Measurements from ENCODE around the gene MAN1A2.
"Not testable (repeated sequence)": the region's sequence is repeated elsewhere in the genome, so short reads cannot be mapped to it uniquely, and the experiment has no call there.

Gene MAN1A2

DNA sequence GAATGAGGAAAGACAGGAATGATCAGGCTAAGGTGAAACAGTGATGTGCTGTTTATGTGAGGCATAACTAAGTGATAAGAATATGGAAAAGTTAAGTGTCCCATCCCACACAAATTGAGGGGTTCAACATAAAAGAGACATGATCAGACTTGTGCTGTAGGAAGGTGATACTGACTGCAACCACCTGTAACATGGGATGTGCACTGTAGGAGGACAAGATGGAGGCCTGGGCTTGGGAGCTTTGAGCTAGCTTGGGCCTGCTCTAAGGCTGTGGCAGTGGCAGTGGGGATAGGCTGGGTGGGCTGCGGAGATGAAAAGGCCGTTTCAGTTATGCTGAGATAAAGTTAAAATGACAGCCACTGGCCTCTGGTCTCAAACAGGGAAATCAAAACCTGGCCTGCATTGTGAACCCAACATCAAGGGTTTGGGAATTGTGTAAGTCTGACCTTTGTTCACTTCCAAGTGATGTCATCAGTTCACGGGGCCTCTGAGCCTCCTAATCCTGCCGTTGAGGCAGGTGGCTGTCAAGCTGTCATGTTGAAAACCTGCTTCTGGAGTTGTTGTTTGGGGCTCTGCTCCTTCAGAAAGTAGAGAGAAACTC is 177.4 kb downstream of the MAN1A2 start:
- Histone ChIP-seq H3K27me3 (ENCODE audit: control insufficient read depth, insufficient read depth, low read length) (no peaks in the 10 kb centered on the region), H3K4me1 (ENCODE audit: control insufficient read depth, insufficient read depth, low read length) (no peaks in the 10 kb centered on the region), H3K9me3 (ENCODE audit: control insufficient read depth, insufficient read depth, low read length) (no peaks in the 10 kb centered on the region), H3K9ac (ENCODE audit: low read depth, low read length) (no peak overlapping the region), H3K4me3 (ENCODE audit: low read depth, low read length) (no peak overlapping the region), H3K36me3 (ENCODE audit: control insufficient read depth, insufficient read depth, low read length) (no peaks in the 10 kb centered on the region)

DNA sequence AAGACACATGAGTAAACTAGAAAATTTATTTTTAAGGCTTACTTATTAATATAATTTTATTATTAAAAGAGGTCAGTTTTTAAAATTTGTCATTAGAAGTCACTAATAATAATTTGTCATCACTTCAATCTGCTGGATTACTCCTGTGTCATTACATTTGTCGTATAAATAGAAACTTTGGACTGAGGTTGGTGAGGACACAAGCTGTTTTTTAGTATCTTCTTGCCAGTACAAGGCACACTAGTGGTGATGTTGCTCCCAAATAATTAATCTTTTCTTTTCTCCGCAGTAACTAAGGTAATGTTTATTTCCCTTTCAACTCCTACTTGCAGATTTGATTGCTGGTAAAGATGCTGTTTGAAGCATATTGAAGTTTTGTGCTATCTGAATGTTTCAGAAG is 179.2 kb downstream of the MAN1A2 start:
- Histone ChIP-seq H3K4me1 (ENCODE audit: control insufficient read depth, insufficient read depth, low read length) (no peaks in the 10 kb centered on the region), H3K4me3 (ENCODE audit: low read depth, low read length) (no peak overlapping the region), H3K36me3 (ENCODE audit: control insufficient read depth, insufficient read depth, low read length) (no peaks in the 10 kb centered on the region), H3K27me3 (ENCODE audit: control insufficient read depth, insufficient read depth, low read length) (no peaks in the 10 kb centered on the region), H3K9me3 (ENCODE audit: control insufficient read depth, insufficient read depth, low read length) (no peaks in the 10 kb centered on the region), H3K9ac (ENCODE audit: low read depth, low read length) (no peak overlapping the region)

DNA sequence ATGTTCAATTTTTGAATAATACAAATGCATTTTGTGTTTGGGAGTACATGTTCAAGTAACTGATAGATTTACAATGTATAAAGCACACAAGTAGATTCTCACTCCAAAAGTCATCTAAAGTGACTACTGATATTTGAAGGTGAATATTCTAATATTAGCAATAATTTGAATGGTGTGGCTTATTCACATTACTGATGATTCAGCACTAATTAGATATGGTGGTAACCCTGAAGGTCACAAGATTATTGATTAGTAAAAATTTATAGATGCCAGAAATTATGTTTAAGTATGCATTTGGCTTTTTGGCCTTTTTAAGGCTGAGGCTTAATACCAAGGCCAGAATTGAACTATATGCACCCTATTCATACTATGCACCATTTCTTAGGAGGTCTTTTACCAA is 186.2 kb downstream of the MAN1A2 start:
- Histone ChIP-seq H3K9me3 (ENCODE audit: control insufficient read depth, insufficient read depth, low read length) (no peaks in the 10 kb centered on the region), H3K27me3 (ENCODE audit: control insufficient read depth, insufficient read depth, low read length) (no peaks in the 10 kb centered on the region), H3K4me1 (ENCODE audit: control insufficient read depth, insufficient read depth, low read length) (no peaks in the 10 kb centered on the region), H3K9ac (ENCODE audit: low read depth, low read length) (no peak overlapping the region), H3K36me3 (ENCODE audit: control insufficient read depth, insufficient read depth, low read length) (no peaks in the 10 kb centered on the region), H3K4me3 (ENCODE audit: low read depth, low read length) (no peak overlapping the region)

DNA sequence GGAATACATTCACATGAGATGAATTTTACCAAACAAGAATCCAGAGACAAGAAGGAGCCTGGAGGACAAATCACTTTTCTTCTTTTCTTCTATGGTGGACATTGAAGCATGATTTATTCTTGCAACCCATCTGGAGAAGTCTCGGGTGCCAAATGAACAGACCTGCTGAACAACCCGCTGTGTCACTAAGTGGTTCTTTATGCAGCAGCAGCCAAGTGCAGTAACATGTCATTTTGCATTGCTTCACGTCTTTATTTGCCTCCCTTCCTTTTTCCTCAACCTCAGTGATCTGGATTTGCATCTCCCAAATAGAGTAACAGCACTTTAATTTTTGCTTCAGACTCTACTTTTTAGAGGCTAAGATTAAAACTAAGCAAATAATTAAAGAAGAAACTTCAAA is 188.6 kb downstream of the MAN1A2 start:
- no peak overlapping the region for H3K9ac ChIP-seq (ENCODE audit: low read depth, low read length)
- no peaks in the 10 kb centered on the region for H3K4me1 ChIP-seq (ENCODE audit: control insufficient read depth, insufficient read depth, low read length)
- peaks cover 6% of the 10 kb centered on the region for H3K9me3 ChIP-seq (ENCODE audit: control insufficient read depth, insufficient read depth, low read length)
- H3K36me3 ChIP-seq (ENCODE audit: control insufficient read depth, insufficient read depth, low read length), result no peaks in the 10 kb centered on the region
- H3K4me3 ChIP-seq (ENCODE audit: low read depth, low read length), result no peak overlapping the region
- H3K27me3 ChIP-seq (ENCODE audit: control insufficient read depth, insufficient read depth, low read length), result no peaks in the 10 kb centered on the region

DNA sequence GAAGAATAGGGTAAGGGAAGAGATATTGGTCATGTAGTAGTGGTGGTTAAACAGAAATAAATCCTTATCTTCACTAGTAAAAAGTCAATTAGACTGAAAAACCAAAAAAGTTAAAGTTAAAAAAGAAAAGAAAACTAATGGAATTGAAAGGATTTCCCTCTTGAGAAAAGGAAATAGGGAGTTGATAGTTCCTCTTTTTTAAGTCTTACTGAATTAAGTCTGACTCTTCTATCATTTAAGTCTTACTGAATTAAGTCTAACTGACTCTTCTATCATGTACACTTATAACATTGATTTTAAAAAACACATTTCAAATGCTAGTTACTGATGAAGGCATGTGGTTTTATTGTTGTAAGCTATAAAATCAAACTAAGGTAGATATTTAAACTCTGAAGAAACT is 189.1 kb downstream of the MAN1A2 start:
- Histone ChIP-seq H3K9ac (ENCODE audit: low read depth, low read length) (no peak overlapping the region), H3K4me1 (ENCODE audit: control insufficient read depth, insufficient read depth, low read length) (no peaks in the 10 kb centered on the region), H3K27me3 (ENCODE audit: control insufficient read depth, insufficient read depth, low read length) (no peaks in the 10 kb centered on the region), H3K4me3 (ENCODE audit: low read depth, low read length) (no peak overlapping the region), H3K9me3 (ENCODE audit: control insufficient read depth, insufficient read depth, low read length) (peaks cover 6% of the 10 kb centered on the region), H3K36me3 (ENCODE audit: control insufficient read depth, insufficient read depth, low read length) (no peaks in the 10 kb centered on the region)

DNA sequence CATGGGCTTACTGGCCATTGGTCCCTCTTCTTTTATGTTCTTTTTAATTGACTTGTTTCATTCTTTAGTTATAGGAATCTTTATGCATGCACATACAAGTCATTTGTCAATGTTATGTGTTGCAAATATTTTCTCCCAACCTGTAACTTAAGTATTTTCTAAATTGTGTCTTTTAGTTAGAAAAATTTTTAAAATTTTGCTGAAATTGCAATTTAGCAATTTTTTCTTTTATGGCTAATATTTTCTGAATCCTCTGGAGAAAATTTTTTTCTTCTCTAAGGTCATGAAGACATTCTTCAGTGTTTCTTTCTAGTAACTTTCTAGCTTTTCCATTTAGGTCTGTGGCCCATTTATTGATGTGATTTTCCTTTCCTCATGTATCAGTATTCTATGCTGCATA is 189.7 kb downstream of the MAN1A2 start:
- Histone ChIP-seq H3K4me1 (ENCODE audit: control insufficient read depth, insufficient read depth, low read length) (no peaks in the 10 kb centered on the region), H3K4me3 (ENCODE audit: low read depth, low read length) (no peak overlapping the region), H3K9ac (ENCODE audit: low read depth, low read length) (no peak overlapping the region), H3K36me3 (ENCODE audit: control insufficient read depth, insufficient read depth, low read length) (no peaks in the 10 kb centered on the region), H3K9me3 (ENCODE audit: control insufficient read depth, insufficient read depth, low read length) (peaks cover 6% of the 10 kb centered on the region), H3K27me3 (ENCODE audit: control insufficient read depth, insufficient read depth, low read length) (no peaks in the 10 kb centered on the region)

DNA sequence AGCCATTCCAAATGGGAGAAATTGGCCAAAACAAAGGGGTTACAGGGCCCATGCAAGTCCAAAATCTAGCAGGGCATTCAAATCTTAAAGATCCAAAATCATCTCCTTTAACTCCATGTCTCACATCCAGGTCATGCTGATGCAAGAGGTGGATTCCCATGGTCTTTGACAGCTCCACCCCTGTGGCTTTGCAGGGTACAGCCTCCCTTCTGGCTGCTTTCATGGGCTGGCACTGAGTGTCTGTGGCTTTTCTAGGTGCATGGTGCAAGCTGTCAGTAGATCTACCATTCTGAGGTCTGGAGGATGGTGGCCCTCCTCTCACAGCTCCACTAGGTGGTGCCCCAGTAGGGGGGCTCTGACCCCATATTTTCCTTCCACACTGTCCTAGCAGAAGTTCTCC is 191.2 kb downstream of the MAN1A2 start:
- not testable (repeated sequence) for H3K9ac ChIP-seq (ENCODE audit: low read depth, low read length); H3K27me3 ChIP-seq (ENCODE audit: control insufficient read depth, insufficient read depth, low read length); H3K36me3 ChIP-seq (ENCODE audit: control insufficient read depth, insufficient read depth, low read length); H3K4me1 ChIP-seq (ENCODE audit: control insufficient read depth, insufficient read depth, low read length); H3K4me3 ChIP-seq (ENCODE audit: low read depth, low read length); H3K9me3 ChIP-seq (ENCODE audit: control insufficient read depth, insufficient read depth, low read length)

DNA sequence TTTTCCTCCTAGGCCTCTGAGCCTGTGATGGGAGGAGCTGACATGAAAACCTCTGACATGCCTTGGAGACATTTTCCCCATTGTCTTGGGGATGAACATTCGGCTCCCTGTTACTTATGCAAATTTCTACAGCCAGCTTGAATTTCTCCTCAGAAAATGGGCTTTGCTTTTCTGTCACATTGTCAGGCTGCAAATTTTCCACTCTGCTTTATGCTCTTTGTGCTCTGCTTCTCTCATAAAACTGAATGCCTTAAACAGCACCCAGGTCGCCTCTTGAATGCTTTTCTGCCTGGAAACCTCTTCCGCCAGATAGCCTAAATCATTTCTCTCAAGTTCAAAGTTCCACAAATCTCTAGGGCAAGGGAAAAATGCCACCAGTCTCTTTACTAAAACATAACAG is 191.9 kb downstream of the MAN1A2 start:
- Histone ChIP-seq H3K4me1 (ENCODE audit: control insufficient read depth, insufficient read depth, low read length) (no peaks in the 10 kb centered on the region), H3K9ac (ENCODE audit: low read depth, low read length) (no peak overlapping the region), H3K27me3 (ENCODE audit: control insufficient read depth, insufficient read depth, low read length) (no peaks in the 10 kb centered on the region), H3K4me3 (ENCODE audit: low read depth, low read length) (no peak overlapping the region), H3K9me3 (ENCODE audit: control insufficient read depth, insufficient read depth, low read length) (peaks cover 6% of the 10 kb centered on the region), H3K36me3 (ENCODE audit: control insufficient read depth, insufficient read depth, low read length) (no peaks in the 10 kb centered on the region)

DNA sequence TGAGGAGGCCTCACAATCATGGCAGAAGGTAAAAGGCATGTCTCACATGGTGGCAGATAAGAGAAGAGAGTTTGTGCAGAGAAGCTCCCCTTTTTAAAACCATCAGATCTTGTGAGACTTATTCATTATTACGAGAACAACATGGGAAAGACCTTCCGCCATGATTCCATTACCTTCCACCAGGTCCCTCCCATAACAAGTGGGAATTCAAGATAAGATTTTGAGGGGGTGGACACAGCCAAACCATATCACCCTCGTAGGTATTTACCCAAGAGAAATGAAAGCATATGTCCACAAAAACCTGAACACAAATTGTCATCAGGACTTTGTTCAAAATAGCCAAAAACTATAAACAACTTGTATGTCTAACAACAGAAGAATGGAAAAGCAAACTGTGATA is 192.7 kb downstream of the MAN1A2 start:
- no peaks in the 10 kb centered on the region for H3K36me3 ChIP-seq (ENCODE audit: control insufficient read depth, insufficient read depth, low read length)
- H3K9me3 ChIP-seq (ENCODE audit: control insufficient read depth, insufficient read depth, low read length), result peaks cover 6% of the 10 kb centered on the region
- H3K9ac ChIP-seq (ENCODE audit: low read depth, low read length), result no peak overlapping the region
- no peaks in the 10 kb centered on the region for H3K27me3 ChIP-seq (ENCODE audit: control insufficient read depth, insufficient read depth, low read length)
- no peaks in the 10 kb centered on the region for H3K4me1 ChIP-seq (ENCODE audit: control insufficient read depth, insufficient read depth, low read length)
- H3K4me3 ChIP-seq (ENCODE audit: low read depth, low read length), result no peak overlapping the region

DNA sequence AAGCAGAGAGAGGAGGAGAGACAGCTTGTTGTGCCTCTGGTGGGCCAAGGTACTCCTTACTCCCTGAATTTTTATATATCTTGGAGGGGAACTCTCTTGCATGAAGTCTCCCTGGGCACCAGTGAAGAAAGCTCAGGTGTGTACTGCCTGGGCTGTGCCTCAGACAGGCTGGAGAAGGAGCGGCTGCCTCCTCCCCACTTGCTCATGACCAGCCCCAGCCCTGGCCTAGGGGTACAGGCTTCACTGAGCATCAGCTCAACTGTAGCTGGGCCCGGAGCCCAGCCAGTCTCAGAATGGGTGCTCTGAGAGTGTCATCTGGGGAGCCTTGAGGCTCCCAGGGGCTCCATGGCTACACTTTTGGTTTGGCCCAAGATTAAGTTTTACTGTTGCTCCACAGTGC is 193.8 kb downstream of the MAN1A2 start:
- Histone ChIP-seq H3K9ac (ENCODE audit: low read depth, low read length) (no peak overlapping the region), H3K4me1 (ENCODE audit: control insufficient read depth, insufficient read depth, low read length) (no peaks in the 10 kb centered on the region), H3K36me3 (ENCODE audit: control insufficient read depth, insufficient read depth, low read length) (no peaks in the 10 kb centered on the region), H3K9me3 (ENCODE audit: control insufficient read depth, insufficient read depth, low read length) (peaks cover 6% of the 10 kb centered on the region), H3K4me3 (ENCODE audit: low read depth, low read length) (no peak overlapping the region), H3K27me3 (ENCODE audit: control insufficient read depth, insufficient read depth, low read length) (no peaks in the 10 kb centered on the region)

DNA sequence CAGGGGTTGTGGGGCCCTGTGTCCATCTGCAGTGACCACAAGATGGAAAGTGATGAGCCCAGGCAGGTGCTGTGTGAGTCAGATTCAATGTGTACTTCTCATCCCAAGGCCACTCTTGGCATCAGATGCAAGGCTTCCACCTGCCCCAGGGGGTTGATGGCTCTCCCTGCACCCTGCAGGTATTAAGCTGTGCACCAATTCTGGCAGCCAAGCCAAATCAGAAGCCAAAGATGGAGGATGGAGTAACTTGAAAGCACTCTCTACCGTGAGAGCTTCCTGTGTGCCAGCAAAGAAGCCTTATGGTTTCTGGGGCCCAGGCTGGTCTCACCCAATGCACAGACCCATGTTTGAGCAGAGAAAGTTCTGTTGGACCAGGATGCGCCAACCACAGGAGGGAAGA is 194.3 kb downstream of the MAN1A2 start:
- H3K9ac ChIP-seq (ENCODE audit: low read depth, low read length), result no peak overlapping the region
- no peak overlapping the region for H3K4me3 ChIP-seq (ENCODE audit: low read depth, low read length)
- H3K9me3 ChIP-seq (ENCODE audit: control insufficient read depth, insufficient read depth, low read length), result peaks cover 6% of the 10 kb centered on the region
- no peaks in the 10 kb centered on the region for H3K27me3 ChIP-seq (ENCODE audit: control insufficient read depth, insufficient read depth, low read length)
- H3K36me3 ChIP-seq (ENCODE audit: control insufficient read depth, insufficient read depth, low read length), result no peaks in the 10 kb centered on the region
- H3K4me1 ChIP-seq (ENCODE audit: control insufficient read depth, insufficient read depth, low read length), result no peaks in the 10 kb centered on the region

DNA sequence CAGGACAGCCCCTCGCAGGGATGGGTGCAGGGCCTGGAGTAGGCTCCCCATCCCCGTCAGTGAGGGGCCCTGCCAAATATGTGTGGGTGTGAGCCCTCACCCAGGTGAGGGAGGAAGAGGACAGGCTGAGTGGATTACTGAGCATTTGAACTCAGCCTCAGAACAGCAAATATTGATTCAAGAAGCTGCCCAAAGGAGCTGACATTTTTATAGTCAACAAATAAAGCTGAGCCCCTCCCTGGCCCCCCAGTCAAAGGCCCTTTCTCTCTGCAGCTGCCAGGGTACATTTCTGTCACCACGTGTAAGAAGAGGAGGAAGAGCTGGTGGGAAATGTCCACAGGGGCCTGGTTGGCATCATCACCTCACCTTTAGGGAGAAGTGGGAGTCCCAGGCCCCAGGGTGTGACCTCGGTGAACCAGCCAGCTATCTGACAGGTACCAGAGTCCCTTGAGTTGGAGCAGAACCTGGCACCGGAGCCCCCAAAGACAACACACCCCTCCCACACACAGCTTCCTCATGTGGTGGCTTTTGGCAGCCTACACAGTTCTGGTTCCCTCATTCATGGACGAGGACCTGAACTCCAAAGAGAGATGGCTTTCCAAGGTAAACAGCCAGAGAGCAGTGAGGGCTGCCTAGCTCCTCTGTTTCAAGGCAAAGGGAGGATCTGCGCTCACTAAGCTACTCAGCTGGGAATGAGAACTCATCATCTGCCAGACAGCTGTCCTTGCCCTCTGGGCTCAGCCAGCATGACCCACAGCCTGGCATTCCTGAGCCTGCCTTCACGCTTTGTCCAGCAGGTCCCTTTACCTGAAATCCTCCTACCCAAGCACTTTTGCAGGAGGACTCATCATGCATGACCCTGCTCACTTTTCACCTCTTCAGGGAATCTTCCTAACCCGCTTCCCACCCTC is 195.6 kb downstream of the MAN1A2 start:
- H3K4me1 ChIP-seq (ENCODE audit: control insufficient read depth, insufficient read depth, low read length), result no peaks in the 10 kb centered on the region
- H3K9me3 ChIP-seq (ENCODE audit: control insufficient read depth, insufficient read depth, low read length), result peaks cover 6% of the 10 kb centered on the region
- no peak overlapping the region for H3K4me3 ChIP-seq (ENCODE audit: low read depth, low read length)
- H3K27me3 ChIP-seq (ENCODE audit: control insufficient read depth, insufficient read depth, low read length), result no peaks in the 10 kb centered on the region
- H3K36me3 ChIP-seq (ENCODE audit: control insufficient read depth, insufficient read depth, low read length), result no peaks in the 10 kb centered on the region
- no peak overlapping the region for H3K9ac ChIP-seq (ENCODE audit: low read depth, low read length)

All from iPS-15b (cell line).